PC-9 (cell line): ENCODE measurements around the gene CHIT1. TPM values are rescaled to one million over a fixed set of nuclear protein-coding genes. Genes with fewer than 3 reads are reported as not detected.

Experiments used
- BruUV-seq: library from RNA; stranded (reverse); fragments of 400-500 nt; replicated peaks from 2 replicates; lab custom pipeline; 2021; lab: Mats Ljungman, UMichigan
- CTCF ChIA-PET: fragments of 300-600 bp; sonication (Branson Sonifier 250); formaldehyde crosslinking; loops from one replicate; lab custom pipeline; 2022; ENCODE audit warnings: antibody characterized with exemption; lab: Charles Lee
- POLR2A ChIA-PET: fragments of 300-600 bp; sonication (Branson Sonifier 250); formaldehyde crosslinking; loops from one replicate; lab custom pipeline; 2022; ENCODE audit warnings: antibody characterized with exemption; ENCODE audit not compliant: unreplicated experiment; lab: Charles Lee
- DNase-seq, 2 experiments: peaks; one replicate each; pipeline versions ENCODE4 v3.0.0 to v3.0.0-alpha.2; 2015 to 2022; ENCODE audit warnings: mixed read lengths in 1 of 2
- H2AFZ ChIP-seq: fragments of 200-600 bp; sonication (generic); 2 replicates; pipeline ENCODE4 v1.8.1; 2017; ENCODE audit warnings: antibody characterized with exemption
- H3F3A ChIP-seq: fragments of 200-600 bp; sonication (generic); 2 replicates; pipeline ENCODE4 v1.8.1; 2017; ENCODE audit warnings: antibody characterized with exemption, mild to moderate bottlenecking, low read depth; ENCODE audit not compliant: insufficient read depth
- H3K27ac ChIP-seq: fragments of 200-600 bp; sonication (generic); 2 replicates; pipeline ENCODE4 v1.6.1; 2016; ENCODE audit warnings: mixed run types
- H3K27me3 ChIP-seq: fragments of 200-600 bp; sonication (generic); 2 replicates; pipeline ENCODE4 v1.6.1; 2016; ENCODE audit warnings: low read depth, mixed run types; ENCODE audit not compliant: insufficient read depth
- H3K36me3 ChIP-seq: fragments of 200-600 bp; sonication (generic); 2 replicates; pipeline ENCODE4 v1.6.1; 2016; ENCODE audit warnings: low read depth, mixed run types
- H3K4me1 ChIP-seq: fragments of 200-600 bp; sonication (generic); replicated peaks from 2 replicates; pipeline ENCODE4 v1.6.1; 2016; ENCODE audit warnings: mixed run types; ENCODE audit not compliant: insufficient read depth
- H3K4me2 ChIP-seq: fragments of 200-600 bp; sonication (generic); 2 replicates; pipeline ENCODE4 v1.6.1; 2017; ENCODE audit warnings: mixed run types
- H3K4me3 ChIP-seq: fragments of 200-600 bp; sonication (generic); 2 replicates; pipeline ENCODE4 v1.6.1; 2016; ENCODE audit warnings: mixed run types
- H3K79me2 ChIP-seq: fragments of 200-600 bp; sonication (generic); 2 replicates; pipeline ENCODE4 v1.6.1; 2017; ENCODE audit warnings: low read depth, mixed run types
- H3K9me2 ChIP-seq: fragments of 200-600 bp; sonication (generic); 2 replicates; pipeline ENCODE4 v1.8.1; 2017; ENCODE audit warnings: mild to moderate bottlenecking; ENCODE audit not compliant: insufficient read depth
- H3K9me3 ChIP-seq: fragments of 200-600 bp; sonication (generic); 2 replicates; pipeline ENCODE4 v1.8.1; 2016; ENCODE audit warnings: low read depth; ENCODE audit not compliant: insufficient read depth
- H4K20me1 ChIP-seq: fragments of 200-600 bp; sonication (generic); 2 replicates; pipeline ENCODE4 v1.8.1; 2017; ENCODE audit not compliant: insufficient read depth
- EZH2 ChIP-seq: fragments of 200-600 bp; sonication (generic); IDR thresholded peaks from 2 replicates; pipeline ENCODE4 v1.8.0; 2017; ENCODE audit warnings: antibody characterized with exemption, low read depth
- intact Hi-C: fragments of 100-400 bp; cut with micrococcal nuclease; formaldehyde crosslinking; loops from one replicate; pipeline ENCODE4 v1.10.0; 2022; ENCODE audit not compliant: unreplicated experiment
- total RNA-seq: library from RNA; stranded (reverse); gene quantifications from 2 replicates; pipeline ENCODE4 v1.2.3, GENCODE V29; 2021
- TF ChIP-seq, protein P1 (sequence below): fragments of 200-600 bp; sonication (generic); conservative IDR thresholded peaks from 2 replicates; pipeline ENCODE4 v1.6.1; 2017; ENCODE audit warnings: mixed run types, antibody characterized with exemption, mild to moderate bottlenecking, moderate library complexity

Gene CHIT1
- total RNA-seq, 1 experiment from 2014 or later: not detected

- Histone ChIP-seq H3K27ac (no peak overlapping the region), H2AFZ (no peak overlapping the region), H3K4me1 (0 out of 2 replicates have a peak, but pooled peaks cover 3% of the 10 kb centered on the region), H4K20me1 (no peaks in the 10 kb centered on the region), H3K9me3 (no peaks in the 10 kb centered on the region), H3K79me2 (no peaks in the 10 kb centered on the region), H3K4me2 (no peak overlapping the region), H3K36me3 (no peaks in the 10 kb centered on the region), H3K27me3 (no peaks in the 10 kb centered on the region), H3K4me3 (no peak overlapping the region), H3K9me2 (no peaks in the 10 kb centered on the region), H3F3A (no peaks in the 10 kb centered on the region)
- no peak for DNase-seq
- no TSS peak for BruUV-seq
- ChIA-PET CTCF (interaction anchor here (0.6 kb wide), 2 partner anchors 20 to 136 kb away, joined by 3 to 4 read pairs; no protein-coding TSS in a partner anchor), POLR2A (interaction anchor here (0.7 kb wide), 1 partner anchor 339 kb away, joined by 3 read pairs; no protein-coding TSS in a partner anchor)
- intact Hi-C loops: no loop called here
- no peak for TF ChIP-seq EZH2
- TF ChIP-seq, protein P1, sequence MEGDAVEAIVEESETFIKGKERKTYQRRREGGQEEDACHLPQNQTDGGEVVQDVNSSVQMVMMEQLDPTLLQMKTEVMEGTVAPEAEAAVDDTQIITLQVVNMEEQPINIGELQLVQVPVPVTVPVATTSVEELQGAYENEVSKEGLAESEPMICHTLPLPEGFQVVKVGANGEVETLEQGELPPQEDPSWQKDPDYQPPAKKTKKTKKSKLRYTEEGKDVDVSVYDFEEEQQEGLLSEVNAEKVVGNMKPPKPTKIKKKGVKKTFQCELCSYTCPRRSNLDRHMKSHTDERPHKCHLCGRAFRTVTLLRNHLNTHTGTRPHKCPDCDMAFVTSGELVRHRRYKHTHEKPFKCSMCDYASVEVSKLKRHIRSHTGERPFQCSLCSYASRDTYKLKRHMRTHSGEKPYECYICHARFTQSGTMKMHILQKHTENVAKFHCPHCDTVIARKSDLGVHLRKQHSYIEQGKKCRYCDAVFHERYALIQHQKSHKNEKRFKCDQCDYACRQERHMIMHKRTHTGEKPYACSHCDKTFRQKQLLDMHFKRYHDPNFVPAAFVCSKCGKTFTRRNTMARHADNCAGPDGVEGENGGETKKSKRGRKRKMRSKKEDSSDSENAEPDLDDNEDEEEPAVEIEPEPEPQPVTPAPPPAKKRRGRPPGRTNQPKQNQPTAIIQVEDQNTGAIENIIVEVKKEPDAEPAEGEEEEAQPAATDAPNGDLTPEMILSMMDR: no peak
Measured at GRCh38 chr1:203199816-203200571, 29.5 kb downstream of the CHIT1 start.

GRCh38 chr1:203199481-203199815, 30.0 kb downstream of the CHIT1 start:
- Histone ChIP-seq H3K9me2 (no peaks in the 10 kb centered on the region), H3K4me3 (no peak overlapping the region), H3K79me2 (no peaks in the 10 kb centered on the region), H3F3A (no peaks in the 10 kb centered on the region), H2AFZ (no peak overlapping the region), H3K9me3 (no peaks in the 10 kb centered on the region), H3K4me2 (no peak overlapping the region), H3K36me3 (no peaks in the 10 kb centered on the region), H3K4me1 (0 out of 2 replicates have a peak, but pooled peaks cover 3% of the 10 kb centered on the region), H3K27ac (no peak overlapping the region), H4K20me1 (no peaks in the 10 kb centered on the region), H3K27me3 (no peaks in the 10 kb centered on the region)
- POLR2A ChIA-PET: no interaction called here
- CTCF ChIA-PET: interaction anchor here (0.6 kb wide), 1 partner anchor 136 kb away, joined by 3 read pairs; no protein-coding TSS in a partner anchor
- TF ChIP-seq EZH2: no peak
- TF ChIP-seq, protein P1: no peak
- intact Hi-C loops: no loop called here
- no TSS peak for BruUV-seq
- no peak for DNase-seq

GRCh38 chr1:203199002-203199401, 30.5 kb downstream of the CHIT1 start:
- no peak for DNase-seq
- H3K4me2 ChIP-seq: no peak overlapping the region
- no peaks in the 10 kb centered on the region for H3K27me3 ChIP-seq
- no peak overlapping the region for H3K27ac ChIP-seq
- no peaks in the 10 kb centered on the region for H3F3A ChIP-seq
- no peaks in the 10 kb centered on the region for H3K36me3 ChIP-seq
- BruUV-seq: no TSS peak
- H2AFZ ChIP-seq: no peak overlapping the region
- no peaks in the 10 kb centered on the region for H3K9me3 ChIP-seq
- ChIA-PET POLR2A (no interaction called here), CTCF (interaction anchor here (0.6 kb wide), 1 partner anchor 137 kb away, joined by 3 read pairs; no protein-coding TSS in a partner anchor)
- 0 out of 2 replicates have a peak, but pooled peaks cover 3% of the 10 kb centered on the region for H3K4me1 ChIP-seq
- no peaks in the 10 kb centered on the region for H3K79me2 ChIP-seq
- intact Hi-C loops: no loop called here
- H3K4me3 ChIP-seq: no peak overlapping the region
- no peaks in the 10 kb centered on the region for H3K9me2 ChIP-seq
- TF ChIP-seq EZH2: no peak
- TF ChIP-seq, protein P1: no peak
- H4K20me1 ChIP-seq: no peaks in the 10 kb centered on the region
